HCT116 (cell line): ENCODE results near the gene NCKAP5. TPM values are rescaled to one million over a fixed set of nuclear protein-coding genes. Genes with fewer than 3 reads are reported as not detected.

Experiments used
- ATAC-seq: fragments of 200-7000 bp; cut with Tn5 transposase; 2 replicates; pipeline ENCODE4 v1.9.1; 2020; ENCODE audit warnings: mild to moderate bottlenecking, moderate library complexity
- BruUV-seq: library from RNA; stranded (reverse); fragments of 400-500 nt; replicated peaks from 2 replicates; lab custom pipeline; 2021; lab: Mats Ljungman, UMichigan
- CTCF ChIA-PET: fragments of 300-600 bp; sonication (Branson Sonifier 250); formaldehyde crosslinking; loops from one replicate; lab custom pipeline; 2021; ENCODE audit warnings: antibody characterized with exemption; lab: Charles Lee
- POLR2A ChIA-PET: fragments of 300-600, 350-600 bp; sonication (Branson Sonifier 250); formaldehyde crosslinking; loops from one replicate; lab custom pipeline; 2021; ENCODE audit warnings: antibody characterized with exemption; lab: Charles Lee
- RAD21 ChIA-PET, 2 experiments: fragments of 300-600 bp; sonication (Branson Sonifier 250); formaldehyde crosslinking; loops; one replicate each; lab custom pipeline; 2023; ENCODE audit warnings: low total read pairs in 2 of 2; ENCODE audit not compliant: uncharacterized antibody in 2 of 2, unreplicated experiment in 2 of 2, low non-redundant PET in 1 of 2; lab: Charles Lee
- DNase-seq: peaks from one replicate; pipeline ENCODE4 v3.0.0-alpha.2; 2010; ENCODE audit warnings: low read depth, low spot score
- H2AFZ ChIP-seq: fragments of 200-600 bp; shearing (Covaris generic), sonication (generic); 2 replicates; pipeline ENCODE4 v1.6.1; 2017; ENCODE audit warnings: low read depth, mixed run types, mixed read lengths, antibody characterized with exemption, low read length; ENCODE audit not compliant: poor library complexity, severe bottlenecking
- H3K27ac ChIP-seq: 2 replicates; pipeline ENCODE4 v1.5.1; 2012; ENCODE audit warnings: low read depth, low read length
- H3K27me3 ChIP-seq: fragments of 200-600 bp; sonication (generic); 2 replicates; pipeline ENCODE4 v1.6.1; 2016; ENCODE audit warnings: mixed run types, low read length, mixed read lengths; ENCODE audit not compliant: insufficient read depth
- H3K36me3 ChIP-seq, 2 experiments: fragments of 200-500 bp in 1 of 2; fragments of 200-600 bp in 1 of 2; sonication (Bioruptor generic) in 1 of 2; sonication (generic) in 1 of 2; 2 replicates each; pipeline versions ENCODE4 v1.5.1 to v1.6.1; 2014 to 2016; ENCODE audit warnings: low read length in 2 of 2, inconsistent platforms in 1 of 2, mixed read lengths in 1 of 2, mixed run types in 1 of 2; ENCODE audit not compliant: insufficient read depth in 2 of 2, control insufficient read depth in 1 of 2
- H3K4me1 ChIP-seq, 2 experiments: fragments of 200-600 bp in 1 of 2; sonication (generic) in 1 of 2; 2 replicates each; pipeline versions ENCODE4 v1.5.1 to v1.6.1; 2012 to 2017; ENCODE audit warnings: low read length in 2 of 2, inconsistent platforms in 1 of 2, mild to moderate bottlenecking in 1 of 2, mixed read lengths in 1 of 2, mixed run types in 1 of 2, moderate library complexity in 1 of 2; ENCODE audit not compliant: insufficient read depth in 2 of 2, control insufficient read depth in 1 of 2
- H3K4me2 ChIP-seq: fragments of 200-600 bp; sonication (generic); 2 replicates; pipeline ENCODE4 v1.6.1; 2017; ENCODE audit warnings: mixed run types, low read length, mixed read lengths
- H3K4me3 ChIP-seq, 2 experiments: fragments of 200-600 bp in 1 of 2; sonication (generic) in 1 of 2; replicated peaks in 1 of 2; 2 replicates each; pipeline ENCODE4 v1.5.1; 2011 to 2016; ENCODE audit warnings: low read length in 2 of 2, control low read depth in 1 of 2, low read depth in 1 of 2, mild to moderate bottlenecking in 1 of 2, mixed read lengths in 1 of 2, mixed run types in 1 of 2
- H3K79me2 ChIP-seq: fragments of 200-600 bp; sonication (generic); 2 replicates; pipeline ENCODE4 v1.6.1; 2017; ENCODE audit warnings: mild to moderate bottlenecking, mixed run types, low read length, moderate library complexity, mixed read lengths; ENCODE audit not compliant: insufficient read depth
- H3K9ac ChIP-seq: fragments of 200-600 bp; sonication (generic); 2 replicates; pipeline ENCODE4 v1.6.1; 2016; ENCODE audit warnings: low read length, mixed read lengths
- H3K9me2 ChIP-seq: fragments of 200-600 bp; sonication (generic), shearing (Covaris generic); 2 replicates; pipeline ENCODE4 v1.6.1; 2017; ENCODE audit warnings: mixed run types, mild to moderate bottlenecking, moderate library complexity; ENCODE audit not compliant: insufficient read depth
- H3K9me3 ChIP-seq, 2 experiments: fragments of 200-500 bp in 1 of 2; fragments of 200-600 bp in 1 of 2; sonication (Bioruptor generic) in 1 of 2; sonication (generic) in 1 of 2; 2 replicates each; pipeline ENCODE4 v1.6.1; 2014 to 2017; ENCODE audit warnings: low read length in 2 of 2, mixed read lengths in 2 of 2, inconsistent platforms in 1 of 2, low read depth in 1 of 2, mild to moderate bottlenecking in 1 of 2, mixed run types in 1 of 2, moderate library complexity in 1 of 2; ENCODE audit not compliant: control insufficient read depth in 1 of 2, insufficient read depth in 1 of 2
- H4K20me1 ChIP-seq: fragments of 200-600 bp; sonication (generic), shearing (Covaris generic); 2 replicates; pipeline ENCODE4 v1.6.1; 2017; ENCODE audit warnings: mixed run types, mild to moderate bottlenecking, moderate library complexity; ENCODE audit not compliant: insufficient read depth
- CEBPB ChIP-seq: IDR thresholded peaks from 2 replicates; pipeline ENCODE4 v1.6.1; 2012; ENCODE audit warnings: low read depth
- EGR1 ChIP-seq: IDR thresholded peaks from 2 replicates; pipeline ENCODE4 v1.6.1; 2012; ENCODE audit warnings: low read depth
- JUND ChIP-seq: IDR thresholded peaks from 2 replicates; pipeline ENCODE4 v1.6.1; 2012
- MAX ChIP-seq: IDR thresholded peaks from 2 replicates; pipeline ENCODE4 v1.6.1; 2012
- RAD21 ChIP-seq: IDR thresholded peaks from 2 replicates; pipeline ENCODE4 v1.6.1; 2012; ENCODE audit warnings: low read depth, mild to moderate bottlenecking
- SIN3A ChIP-seq: IDR thresholded peaks from 2 replicates; pipeline ENCODE4 v1.6.1; 2012; ENCODE audit warnings: low read depth
- YY1 ChIP-seq: IDR thresholded peaks from 2 replicates; pipeline ENCODE4 v1.6.1; 2011; ENCODE audit warnings: low read length, low read depth, moderate library complexity, mild to moderate bottlenecking; ENCODE audit not compliant: insufficient replicate concordance; ENCODE audit errors: extremely low read depth
- ZNF274 ChIP-seq: fragments of 200-500 bp; sonication (Bioruptor generic); IDR thresholded peaks from 2 replicates; pipeline ENCODE4 v1.6.1; 2014; ENCODE audit warnings: mild to moderate bottlenecking, low read depth, low read length, inconsistent platforms
- intact Hi-C: fragments of 100-400 bp; cut with micrococcal nuclease; formaldehyde crosslinking; loops from 2 replicates; pipeline ENCODE4 v1.10.0; 2022
- total RNA-seq: library from RNA; stranded (reverse); gene quantifications from one replicate; pipeline ENCODE4 v1.2.1, GENCODE V29; 2021; ENCODE audit not compliant: unreplicated experiment
- TF ChIP-seq, protein P1 (sequence below): IDR thresholded peaks from 2 replicates; pipeline ENCODE4 v1.6.1; 2012; ENCODE audit warnings: low read depth

NCKAP5 gene
- total RNA-seq, 1 experiment from 2014 or later: 0.30 TPM

DNA sequence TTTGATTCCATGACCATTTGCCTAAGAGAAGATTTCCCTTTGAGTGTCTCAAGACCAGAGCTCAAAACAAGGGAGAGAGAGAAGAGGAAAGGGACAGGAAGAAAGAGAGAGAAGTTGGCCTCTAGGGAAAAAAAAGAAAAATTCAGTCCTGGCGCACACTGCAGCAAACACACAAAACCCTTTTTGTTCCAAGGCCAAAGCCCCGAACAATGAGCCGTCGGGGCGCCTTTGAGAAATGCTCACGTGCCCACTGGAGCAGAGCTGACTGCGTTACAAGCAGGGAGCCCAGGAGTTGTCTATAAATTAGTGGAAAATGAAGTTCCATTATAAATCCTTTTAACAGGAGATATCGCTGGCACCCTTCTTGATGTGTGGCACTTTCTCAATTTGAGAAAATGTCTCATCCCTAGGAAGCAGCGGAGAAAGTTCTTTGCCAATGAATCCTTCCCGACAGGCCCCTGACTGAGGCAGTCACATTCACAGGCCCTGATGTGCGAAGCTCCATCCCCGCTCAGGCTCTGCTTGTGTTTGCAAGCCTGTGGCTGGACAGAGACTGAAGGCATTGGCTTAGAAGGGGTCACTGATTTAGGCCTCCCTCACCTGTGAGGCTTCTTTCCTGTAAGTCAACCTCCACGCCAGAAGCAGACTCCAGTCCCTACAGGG lies 32.1 kb upstream of the NCKAP5 start:
- CTCF ChIA-PET: no interaction called here
- H3K27me3 ChIP-seq: no peaks in the 10 kb centered on the region

More for the DNA sequence above, 32.1 kb upstream of the NCKAP5 start:
- H3K4me2 ChIP-seq: no peak overlapping the region
- BruUV-seq: no TSS peak
- no peaks in the 10 kb centered on the region for H3K9me2 ChIP-seq
- no peak overlapping the region for H2AFZ ChIP-seq
- H3K4me3 ChIP-seq: no peak overlapping the region
- no peak for TF ChIP-seq SIN3A
- TF ChIP-seq MAX: no peak
- TF ChIP-seq, protein P1, sequence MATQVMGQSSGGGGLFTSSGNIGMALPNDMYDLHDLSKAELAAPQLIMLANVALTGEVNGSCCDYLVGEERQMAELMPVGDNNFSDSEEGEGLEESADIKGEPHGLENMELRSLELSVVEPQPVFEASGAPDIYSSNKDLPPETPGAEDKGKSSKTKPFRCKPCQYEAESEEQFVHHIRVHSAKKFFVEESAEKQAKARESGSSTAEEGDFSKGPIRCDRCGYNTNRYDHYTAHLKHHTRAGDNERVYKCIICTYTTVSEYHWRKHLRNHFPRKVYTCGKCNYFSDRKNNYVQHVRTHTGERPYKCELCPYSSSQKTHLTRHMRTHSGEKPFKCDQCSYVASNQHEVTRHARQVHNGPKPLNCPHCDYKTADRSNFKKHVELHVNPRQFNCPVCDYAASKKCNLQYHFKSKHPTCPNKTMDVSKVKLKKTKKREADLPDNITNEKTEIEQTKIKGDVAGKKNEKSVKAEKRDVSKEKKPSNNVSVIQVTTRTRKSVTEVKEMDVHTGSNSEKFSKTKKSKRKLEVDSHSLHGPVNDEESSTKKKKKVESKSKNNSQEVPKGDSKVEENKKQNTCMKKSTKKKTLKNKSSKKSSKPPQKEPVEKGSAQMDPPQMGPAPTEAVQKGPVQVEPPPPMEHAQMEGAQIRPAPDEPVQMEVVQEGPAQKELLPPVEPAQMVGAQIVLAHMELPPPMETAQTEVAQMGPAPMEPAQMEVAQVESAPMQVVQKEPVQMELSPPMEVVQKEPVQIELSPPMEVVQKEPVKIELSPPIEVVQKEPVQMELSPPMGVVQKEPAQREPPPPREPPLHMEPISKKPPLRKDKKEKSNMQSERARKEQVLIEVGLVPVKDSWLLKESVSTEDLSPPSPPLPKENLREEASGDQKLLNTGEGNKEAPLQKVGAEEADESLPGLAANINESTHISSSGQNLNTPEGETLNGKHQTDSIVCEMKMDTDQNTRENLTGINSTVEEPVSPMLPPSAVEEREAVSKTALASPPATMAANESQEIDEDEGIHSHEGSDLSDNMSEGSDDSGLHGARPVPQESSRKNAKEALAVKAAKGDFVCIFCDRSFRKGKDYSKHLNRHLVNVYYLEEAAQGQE: no peak
- no peak for TF ChIP-seq JUND
- TF ChIP-seq YY1: no peak
- TF ChIP-seq CEBPB: no peak
- no peak for TF ChIP-seq EGR1
- TF ChIP-seq ZNF274: no peak
- no peak for TF ChIP-seq RAD21
- H3K9ac ChIP-seq: no peak overlapping the region
- intact Hi-C loops: no loop called here
- ChIA-PET POLR2A (no interaction called here), RAD21 (no interaction called here)
- ATAC-seq (no peak), DNase-seq (no peak)
- H3K36me3 ChIP-seq: no peaks in the 10 kb centered on the region
- no peaks in the 10 kb centered on the region for H4K20me1 ChIP-seq
- H3K4me1 ChIP-seq: no peaks in the 10 kb centered on the region
- H3K27ac ChIP-seq: no peak overlapping the region
- no peaks in the 10 kb centered on the region for H3K9me3 ChIP-seq
- no peaks in the 10 kb centered on the region for H3K79me2 ChIP-seq
